Smooth muscle cell of bladder (primary cell): ENCODE measurements around the gene MPPE1. TPM values are rescaled to one million over a fixed set of nuclear protein-coding genes. Genes with fewer than 3 reads are reported as not detected.

Experiments used
- total RNA-seq: library from RNA; depleted of rRNA; stranded (reverse); fragments of >200 nt; gene quantifications from 2 replicates; pipeline ENCODE4 v1.2.3, GENCODE V29; 2014

MPPE1 gene, protein sequence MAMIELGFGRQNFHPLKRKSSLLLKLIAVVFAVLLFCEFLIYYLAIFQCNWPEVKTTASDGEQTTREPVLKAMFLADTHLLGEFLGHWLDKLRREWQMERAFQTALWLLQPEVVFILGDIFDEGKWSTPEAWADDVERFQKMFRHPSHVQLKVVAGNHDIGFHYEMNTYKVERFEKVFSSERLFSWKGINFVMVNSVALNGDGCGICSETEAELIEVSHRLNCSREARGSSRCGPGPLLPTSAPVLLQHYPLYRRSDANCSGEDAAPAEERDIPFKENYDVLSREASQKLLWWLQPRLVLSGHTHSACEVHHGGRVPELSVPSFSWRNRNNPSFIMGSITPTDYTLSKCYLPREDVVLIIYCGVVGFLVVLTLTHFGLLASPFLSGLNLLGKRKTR
- total RNA-seq: 34.0 and 38.2 TPM in 2 replicates

DNA sequence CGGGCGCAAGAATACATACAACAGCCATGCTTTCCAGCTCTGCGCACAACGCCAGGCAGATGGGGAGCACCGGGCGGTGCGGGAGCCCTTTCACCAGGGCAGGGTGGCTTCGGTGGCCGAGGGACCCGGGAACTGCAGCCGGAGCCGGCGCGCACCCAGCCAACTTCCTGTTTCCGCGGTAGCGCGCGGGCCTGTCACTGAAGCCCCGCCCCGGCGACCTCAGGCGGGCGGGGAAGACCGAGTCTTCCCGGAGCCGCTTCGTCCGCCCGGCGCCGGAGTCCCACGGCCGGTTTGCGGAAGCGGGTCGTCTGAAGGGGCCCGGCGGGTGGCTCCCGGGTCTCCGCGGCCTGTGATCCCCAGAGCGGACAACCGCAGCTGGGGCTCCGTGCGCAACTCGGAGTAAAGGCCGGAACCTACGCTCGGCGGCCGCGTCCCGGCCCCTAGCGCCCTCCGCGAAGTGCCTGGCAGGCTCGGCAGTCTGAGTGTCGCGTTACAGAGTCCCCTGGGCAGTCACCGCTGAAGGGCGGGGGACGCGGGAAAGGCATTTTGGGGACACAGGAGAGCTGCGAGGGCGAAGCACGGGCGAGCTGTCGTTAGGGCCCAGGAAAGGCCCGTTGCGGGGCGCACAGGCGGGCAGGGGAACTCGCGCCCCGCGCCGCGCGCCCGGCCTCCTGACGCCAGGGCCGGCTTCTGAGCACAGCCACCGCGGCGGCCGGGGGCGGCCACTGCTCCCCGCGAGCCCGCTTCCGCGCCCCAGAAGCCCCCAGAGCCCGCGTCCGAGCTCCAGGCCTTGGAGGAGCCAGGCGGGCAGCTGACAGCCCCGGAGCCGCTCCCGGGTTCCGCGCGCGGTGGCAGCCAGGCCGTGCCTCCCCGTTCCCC lies at the start of gene MPPE1:
TSS of gene MPPE1 (minus strand) at position 136 of the 879 bp plus-strand sequence. CDS start 11,053 bp downstream, outside the sequence.

DNA sequence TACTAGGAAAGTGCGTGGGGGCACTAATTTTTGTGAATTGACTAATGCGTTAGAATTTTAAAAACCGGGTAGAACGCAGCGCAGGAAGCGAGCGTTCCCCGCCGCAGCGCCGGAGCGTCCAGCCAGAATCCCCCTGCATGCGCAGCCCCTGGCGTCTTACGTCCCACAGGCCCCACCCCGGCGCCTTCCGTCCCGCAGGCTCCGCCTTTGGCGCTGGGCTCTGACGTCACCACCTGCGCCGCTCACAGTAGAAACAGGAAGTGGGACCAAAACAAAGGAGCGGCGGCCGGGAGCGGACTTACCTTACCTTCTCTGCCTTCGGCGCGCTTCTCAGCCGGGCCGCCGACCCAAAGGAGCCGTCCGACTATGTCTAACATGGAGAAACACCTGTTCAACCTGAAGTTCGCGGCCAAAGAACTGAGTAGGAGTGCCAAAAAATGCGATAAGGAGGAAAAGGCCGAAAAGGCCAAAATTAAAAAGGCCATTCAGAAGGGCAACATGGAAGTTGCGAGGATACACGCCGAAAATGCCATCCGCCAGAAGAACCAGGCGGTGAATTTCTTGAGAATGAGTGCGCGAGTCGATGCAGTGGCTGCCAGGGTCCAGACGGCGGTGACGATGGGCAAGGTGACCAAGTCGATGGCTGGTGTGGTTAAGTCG lies 56.8 kb downstream of the MPPE1 start, which contains the start of gene CHMP1B:
TSS of gene CHMP1B (plus strand) at position 268 of the 660 bp plus-strand sequence. CDS start at position 367, 99 bp downstream.

Other genes starting within 250 kb of the MPPE1 start
- 0.65 and 0.71 TPM in 2 replicates for gene GNAL, start 219.1 kb downstream of the MPPE1 start, total RNA-seq
- gene CHMP1B, start 56.9 kb downstream of the MPPE1 start, total RNA-seq: 63.9 and 66.9 TPM in 2 replicates
- gene IMPA2, start 73.2 kb upstream of the MPPE1 start, total RNA-seq: 15.2 and 17.6 TPM in 2 replicates
- gene ANKRD62, start 185.5 kb upstream of the MPPE1 start, total RNA-seq: not detected in 2 replicates